NT2/D1 (cell line): ENCODE results near the gene SIGLEC11.

Experiments
- YY1 ChIP-seq: IDR thresholded peaks from 2 replicates; pipeline ENCODE4 v1.6.1; 2011; ENCODE audit not compliant: insufficient read length, insufficient read depth
- ZNF274 ChIP-seq: IDR thresholded peaks from 2 replicates; pipeline ENCODE4 v1.6.1; 2011; ENCODE audit warnings: mild to moderate bottlenecking, low read depth, low read length

DNA sequence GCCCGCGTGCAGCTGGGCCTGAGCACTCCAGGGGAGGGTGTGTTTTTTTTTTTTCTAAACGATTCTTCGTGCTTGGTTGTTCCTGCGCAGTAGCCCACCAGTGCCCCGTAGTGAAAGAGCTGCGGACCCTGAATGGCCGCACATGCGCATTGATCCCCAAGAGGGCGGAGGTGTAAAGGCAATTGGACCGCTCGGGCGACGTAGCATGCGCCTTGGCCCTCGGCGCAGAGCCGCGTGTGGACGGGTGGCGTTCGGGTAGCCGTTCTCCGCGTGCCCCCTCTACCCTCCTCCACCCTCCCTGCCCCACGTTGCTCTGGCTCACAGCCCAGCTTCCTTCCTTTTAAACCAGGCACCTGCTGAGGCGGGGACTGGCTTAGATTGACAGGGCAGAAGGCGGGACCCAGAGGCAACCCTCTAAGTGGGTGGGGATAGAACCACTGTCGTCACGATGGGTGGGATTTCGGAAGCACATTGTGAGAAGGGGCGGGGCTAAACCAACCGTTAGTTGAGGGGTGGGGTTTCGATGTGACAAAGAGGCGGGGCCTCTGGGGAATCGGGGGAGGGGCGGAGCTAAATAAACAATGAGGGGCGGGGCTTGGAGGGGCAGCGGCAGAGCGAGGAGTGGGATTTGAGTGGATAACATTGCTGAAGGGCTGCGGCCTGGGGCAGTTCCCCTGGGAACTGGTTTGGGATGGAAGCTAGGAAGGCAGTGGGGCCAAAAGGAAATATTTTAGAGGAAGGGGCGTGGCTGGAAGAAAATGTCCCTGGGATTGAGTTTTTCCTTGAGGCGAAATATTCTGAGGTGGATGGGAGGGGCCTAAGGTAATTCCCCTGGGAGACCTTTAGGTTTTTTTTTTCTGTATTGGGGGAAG is 31.1 kb downstream of the SIGLEC11 start:
- TF ChIP-seq ZNF274 (no peak), YY1 (no peak)
